ENCODE results near the gene HEATR1. TPM values are rescaled to one million over a fixed set of nuclear protein-coding genes. Genes with fewer than 3 reads are reported as not detected.

The HEATR1 gene
- total RNA-seq, 2 experiments from 2014 or later = 34.4 to 69.0 TPM

- H3K4me2 ChIP-seq (ENCODE audit: low read length) = no peak overlapping the region
- no peaks in the 10 kb centered on the region for H3K9me2 ChIP-seq (ENCODE audit: insufficient read depth, low read length)
- ChIA-PET CTCF (ENCODE audit: unreplicated experiment) (no interaction called here), POLR2A (interaction anchor here (0.6 kb wide), 1 partner anchor 14 kb away, joined by 3 read pairs; no protein-coding TSS in a partner anchor)
- H3K79me2 ChIP-seq (ENCODE audit: insufficient read depth, low read depth, low read length) = no peaks in the 10 kb centered on the region
- no peaks in the 10 kb centered on the region for H4K20me1 ChIP-seq (ENCODE audit: insufficient read depth, low read length)
- H3K27ac ChIP-seq (ENCODE audit: low read depth, low read length, poor library complexity, severe bottlenecking) = no peak overlapping the region
- TF ChIP-seq EZH2phosphoT487 (IDR thresholded peaks at IDR 0.05; ENCODE audit: borderline replicate concordance, low read depth, low read length) = no peak
- TF ChIP-seq, protein P1, sequence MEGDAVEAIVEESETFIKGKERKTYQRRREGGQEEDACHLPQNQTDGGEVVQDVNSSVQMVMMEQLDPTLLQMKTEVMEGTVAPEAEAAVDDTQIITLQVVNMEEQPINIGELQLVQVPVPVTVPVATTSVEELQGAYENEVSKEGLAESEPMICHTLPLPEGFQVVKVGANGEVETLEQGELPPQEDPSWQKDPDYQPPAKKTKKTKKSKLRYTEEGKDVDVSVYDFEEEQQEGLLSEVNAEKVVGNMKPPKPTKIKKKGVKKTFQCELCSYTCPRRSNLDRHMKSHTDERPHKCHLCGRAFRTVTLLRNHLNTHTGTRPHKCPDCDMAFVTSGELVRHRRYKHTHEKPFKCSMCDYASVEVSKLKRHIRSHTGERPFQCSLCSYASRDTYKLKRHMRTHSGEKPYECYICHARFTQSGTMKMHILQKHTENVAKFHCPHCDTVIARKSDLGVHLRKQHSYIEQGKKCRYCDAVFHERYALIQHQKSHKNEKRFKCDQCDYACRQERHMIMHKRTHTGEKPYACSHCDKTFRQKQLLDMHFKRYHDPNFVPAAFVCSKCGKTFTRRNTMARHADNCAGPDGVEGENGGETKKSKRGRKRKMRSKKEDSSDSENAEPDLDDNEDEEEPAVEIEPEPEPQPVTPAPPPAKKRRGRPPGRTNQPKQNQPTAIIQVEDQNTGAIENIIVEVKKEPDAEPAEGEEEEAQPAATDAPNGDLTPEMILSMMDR (conservative IDR thresholded peaks at IDR 0.05; ENCODE audit: low read length) = no peak
- no peaks in the 10 kb centered on the region for H3K9me3 ChIP-seq (ENCODE audit: low read length)
- no peak overlapping the region for H3K4me3 ChIP-seq (ENCODE audit: low read depth, low read length, poor library complexity, severe bottlenecking)
- H3K36me3 ChIP-seq (ENCODE audit: insufficient read depth, low read length) = no peaks in the 10 kb centered on the region
- BruUV-seq (replicated peaks) = no TSS peak
- intact Hi-C loops (cut with micrococcal nuclease; ENCODE audit: unreplicated experiment) = no loop called here
- no peaks in the 10 kb centered on the region for H3K4me1 ChIP-seq (ENCODE audit: insufficient read depth, low read length, poor library complexity, severe bottlenecking)
- no peak for DNase-seq (ENCODE audit: low spot score)
- no peak overlapping the region for H2AFZ ChIP-seq (ENCODE audit: low read length)
Measured at GRCh38 chr1:236636017-236636416, 31.7 kb upstream of the HEATR1 start.

DNA sequence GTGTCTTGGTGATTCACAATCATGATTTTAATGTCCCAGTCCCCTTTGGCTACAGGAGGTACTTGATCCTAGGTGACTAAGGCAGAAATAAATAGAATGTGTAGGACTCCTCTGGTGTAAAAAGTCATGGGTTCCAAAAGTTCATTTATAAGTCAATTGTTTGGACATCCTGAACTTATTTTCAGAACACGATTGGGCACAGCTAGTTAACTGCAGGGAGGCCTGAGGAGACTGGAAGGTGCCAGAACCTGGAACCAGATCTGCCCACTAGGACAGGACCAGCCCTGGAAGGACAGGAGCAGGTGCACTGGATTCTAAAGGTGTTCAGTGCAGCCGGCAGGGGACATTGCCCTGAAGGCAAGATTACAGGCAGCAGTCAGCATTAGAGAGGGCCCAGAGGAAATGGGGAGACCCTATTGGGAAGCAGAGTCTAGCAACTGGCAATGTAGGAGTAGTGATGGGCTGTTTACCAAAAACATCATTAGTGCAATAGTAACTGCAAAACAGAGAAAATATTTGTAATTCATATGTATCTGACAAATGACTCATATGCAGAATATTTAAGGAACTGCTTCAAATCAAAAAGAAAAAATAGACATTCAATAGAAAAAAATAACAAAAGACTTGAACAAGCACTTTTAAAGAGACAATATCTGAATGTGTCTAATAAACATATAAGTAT, 23.6 kb upstream of the HEATR1 start:
- no TSS peak for BruUV-seq (replicated peaks)
- H3K9me3 ChIP-seq (ENCODE audit: low read length) = no peaks in the 10 kb centered on the region
- no peaks in the 10 kb centered on the region for H4K20me1 ChIP-seq (ENCODE audit: insufficient read depth, low read length)
- intact Hi-C loops (cut with micrococcal nuclease; ENCODE audit: unreplicated experiment) = no loop called here
- H3K4me3 ChIP-seq (ENCODE audit: low read depth, low read length, poor library complexity, severe bottlenecking) = no peak overlapping the region
- DNase-seq (ENCODE audit: low spot score) = no peak
- H2AFZ ChIP-seq (ENCODE audit: low read length) = no peak overlapping the region
- no peak overlapping the region for H3K27ac ChIP-seq (ENCODE audit: low read depth, low read length, poor library complexity, severe bottlenecking)
- ChIA-PET POLR2A (no interaction called here), CTCF (ENCODE audit: unreplicated experiment) (no interaction called here)
- no peaks in the 10 kb centered on the region for H3K79me2 ChIP-seq (ENCODE audit: insufficient read depth, low read depth, low read length)
- TF ChIP-seq EZH2phosphoT487 (IDR thresholded peaks at IDR 0.05; ENCODE audit: borderline replicate concordance, low read depth, low read length) = no peak
- TF ChIP-seq, protein P1 (conservative IDR thresholded peaks at IDR 0.05; ENCODE audit: low read length) = no peak
- no peak overlapping the region for H3K4me2 ChIP-seq (ENCODE audit: low read length)
- H3K4me1 ChIP-seq (ENCODE audit: insufficient read depth, low read length, poor library complexity, severe bottlenecking) = no peaks in the 10 kb centered on the region
- H3K36me3 ChIP-seq (ENCODE audit: insufficient read depth, low read length) = no peaks in the 10 kb centered on the region
- no peaks in the 10 kb centered on the region for H3K9me2 ChIP-seq (ENCODE audit: insufficient read depth, low read length)

- no peaks in the 10 kb centered on the region for H3K79me2 ChIP-seq (ENCODE audit: insufficient read depth, low read depth, low read length)
- no peaks in the 10 kb centered on the region for H4K20me1 ChIP-seq (ENCODE audit: insufficient read depth, low read length)
- TF ChIP-seq, protein P1 (conservative IDR thresholded peaks at IDR 0.05; ENCODE audit: low read length) = no peak
- TF ChIP-seq EZH2phosphoT487 (IDR thresholded peaks at IDR 0.05; ENCODE audit: borderline replicate concordance, low read depth, low read length) = no peak
- no peak overlapping the region for H3K4me3 ChIP-seq (ENCODE audit: low read depth, low read length, poor library complexity, severe bottlenecking)
- intact Hi-C loops (cut with micrococcal nuclease; ENCODE audit: unreplicated experiment) = no loop called here
- DNase-seq (ENCODE audit: low spot score) = no peak
- H3K27ac ChIP-seq (ENCODE audit: low read depth, low read length, poor library complexity, severe bottlenecking) = no peak overlapping the region
- no peak overlapping the region for H2AFZ ChIP-seq (ENCODE audit: low read length)
- no peaks in the 10 kb centered on the region for H3K4me1 ChIP-seq (ENCODE audit: insufficient read depth, low read length, poor library complexity, severe bottlenecking)
- no peaks in the 10 kb centered on the region for H3K9me2 ChIP-seq (ENCODE audit: insufficient read depth, low read length)
- no TSS peak for BruUV-seq (replicated peaks)
- POLR2A ChIA-PET = interaction anchor here (0.5 to 0.8 kb wide), 2 partner anchors 109 to 530 kb away, joined by 3 to 4 read pairs; no protein-coding TSS in a partner anchor
- no peaks in the 10 kb centered on the region for H3K9me3 ChIP-seq (ENCODE audit: low read length)
- CTCF ChIA-PET (ENCODE audit: unreplicated experiment) = no interaction called here
- no peaks in the 10 kb centered on the region for H3K36me3 ChIP-seq (ENCODE audit: insufficient read depth, low read length)
- H3K4me2 ChIP-seq (ENCODE audit: low read length) = no peak overlapping the region
Measured at GRCh38 chr1:236623371-236624166, 19.3 kb upstream of the HEATR1 start.
